Measurements from ENCODE around the gene LIN28A. TPM values are rescaled to one million over a fixed set of nuclear protein-coding genes. Genes with fewer than 3 reads are reported as not detected.

The LIN28A gene
- total and polyA plus RNA-seq, 4 donors = not detected

DNA sequence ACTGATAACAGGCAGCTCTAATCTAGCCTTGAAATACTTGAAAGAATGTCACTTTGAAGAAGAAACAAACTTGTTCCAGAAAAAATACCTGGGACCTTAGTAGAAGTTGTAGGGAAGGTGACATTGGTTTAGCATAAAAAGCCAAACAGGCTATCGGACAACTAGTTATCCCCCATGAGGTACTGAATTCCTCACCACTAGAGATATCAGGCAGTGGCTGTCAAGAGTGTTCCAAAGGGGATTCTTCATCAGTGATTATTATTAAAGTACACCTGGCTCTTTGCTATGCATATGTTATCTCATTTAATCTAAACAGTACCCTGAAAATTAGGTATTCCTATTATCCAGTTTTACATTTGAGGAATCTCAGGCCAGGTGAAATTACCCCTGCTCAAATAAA is 48.5 kb downstream of the LIN28A start:
- Histone ChIP-seq H3K27ac (ENCODE audit: low read depth in 1 of 2, low read length in 2 of 2) (no peak overlapping the region), H3K9ac (ENCODE audit: low read depth in 1 of 2, low read length in 2 of 2) (no peak overlapping the region), H3K4me1 (ENCODE audit: control insufficient read depth in 4 of 4, insufficient read depth in 4 of 4, low read length in 3 of 4) (no peaks in the 10 kb centered on the region), H3K36me3 (ENCODE audit: control insufficient read depth in 4 of 4, insufficient read depth in 3 of 4, low read depth in 1 of 4, low read length in 3 of 4) (peaks cover 0 to 42% (median 10%) of the 10 kb centered on the region in 4 donors), H3K4me3 (ENCODE audit: low read depth in 1 of 3, low read length in 3 of 3) (no peak overlapping the region), H3K27me3 (ENCODE audit: control insufficient read depth in 4 of 4, insufficient read depth in 4 of 4, low read length in 3 of 4) (no peaks in the 10 kb centered on the region), H3K9me3 (ENCODE audit: control insufficient read depth in 4 of 4, low read length in 3 of 4) (no peaks in the 10 kb centered on the region)
- TF ChIP-seq TAF1 (conservative IDR thresholded peaks at IDR 0.05) (no peak), JUND (IDR thresholded peaks at IDR 0.05) (no peak)
- TF ChIP-seq, protein P1, sequence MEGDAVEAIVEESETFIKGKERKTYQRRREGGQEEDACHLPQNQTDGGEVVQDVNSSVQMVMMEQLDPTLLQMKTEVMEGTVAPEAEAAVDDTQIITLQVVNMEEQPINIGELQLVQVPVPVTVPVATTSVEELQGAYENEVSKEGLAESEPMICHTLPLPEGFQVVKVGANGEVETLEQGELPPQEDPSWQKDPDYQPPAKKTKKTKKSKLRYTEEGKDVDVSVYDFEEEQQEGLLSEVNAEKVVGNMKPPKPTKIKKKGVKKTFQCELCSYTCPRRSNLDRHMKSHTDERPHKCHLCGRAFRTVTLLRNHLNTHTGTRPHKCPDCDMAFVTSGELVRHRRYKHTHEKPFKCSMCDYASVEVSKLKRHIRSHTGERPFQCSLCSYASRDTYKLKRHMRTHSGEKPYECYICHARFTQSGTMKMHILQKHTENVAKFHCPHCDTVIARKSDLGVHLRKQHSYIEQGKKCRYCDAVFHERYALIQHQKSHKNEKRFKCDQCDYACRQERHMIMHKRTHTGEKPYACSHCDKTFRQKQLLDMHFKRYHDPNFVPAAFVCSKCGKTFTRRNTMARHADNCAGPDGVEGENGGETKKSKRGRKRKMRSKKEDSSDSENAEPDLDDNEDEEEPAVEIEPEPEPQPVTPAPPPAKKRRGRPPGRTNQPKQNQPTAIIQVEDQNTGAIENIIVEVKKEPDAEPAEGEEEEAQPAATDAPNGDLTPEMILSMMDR (IDR thresholded peaks at IDR 0.05; ENCODE audit: low read depth, low read length, missing input control) = no peak
- TF ChIP-seq, protein P2, sequence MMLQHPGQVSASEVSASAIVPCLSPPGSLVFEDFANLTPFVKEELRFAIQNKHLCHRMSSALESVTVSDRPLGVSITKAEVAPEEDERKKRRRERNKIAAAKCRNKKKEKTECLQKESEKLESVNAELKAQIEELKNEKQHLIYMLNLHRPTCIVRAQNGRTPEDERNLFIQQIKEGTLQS (IDR thresholded peaks at IDR 0.05) = no peak
- no peak for DNase-seq (ENCODE audit: low spot score)
- WGBS = 95% methylated on average over 1 of the region's 1 CpG

DNA sequence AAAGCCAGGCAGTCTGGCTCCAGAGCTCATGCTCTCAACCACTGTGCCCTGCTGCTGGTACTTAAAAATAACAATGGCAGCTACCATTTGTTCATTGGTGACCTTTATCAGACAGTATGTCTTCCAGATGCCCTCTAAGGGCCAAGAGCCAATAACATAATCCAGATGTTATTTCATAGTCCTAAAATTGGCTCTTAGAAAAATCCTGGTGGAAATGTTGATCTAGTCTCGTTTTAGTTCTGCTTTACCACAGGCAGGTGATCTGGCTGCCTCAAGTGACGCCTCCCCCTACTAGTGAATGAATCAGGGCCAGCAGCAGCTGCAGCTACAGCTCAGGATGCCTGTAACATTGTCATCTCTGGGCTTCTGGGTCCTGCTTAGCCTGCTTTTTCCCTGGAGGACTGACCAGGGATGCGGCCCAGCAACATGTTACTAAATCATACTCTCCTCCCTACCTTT is 49.0 kb downstream of the LIN28A start:
- H3K27ac ChIP-seq (ENCODE audit: low read depth in 1 of 2, low read length in 2 of 2) = no peak overlapping the region
- H3K9ac ChIP-seq (ENCODE audit: low read depth in 1 of 2, low read length in 2 of 2) = no peak overlapping the region
- H3K27me3 ChIP-seq (ENCODE audit: control insufficient read depth in 4 of 4, insufficient read depth in 4 of 4, low read length in 3 of 4) = no peaks in the 10 kb centered on the region
- whole genome bisulfite sequencing = 92% methylated on average over 3 of the region's 3 CpGs
- H3K4me3 ChIP-seq (ENCODE audit: low read depth in 1 of 3, low read length in 3 of 3) = no peak overlapping the region
- DNase-seq (ENCODE audit: low spot score) = no peak
- H3K36me3 ChIP-seq (ENCODE audit: control insufficient read depth in 4 of 4, insufficient read depth in 3 of 4, low read depth in 1 of 4, low read length in 3 of 4) = peaks cover 0 to 46% (median 11%) of the 10 kb centered on the region in 4 donors
- TF ChIP-seq EGR1 (IDR thresholded peaks at IDR 0.05; ENCODE audit: low read depth in 2 of 2) (no peak), NR2F2 (IDR thresholded peaks at IDR 0.05) (no peak)
- H3K4me1 ChIP-seq (ENCODE audit: control insufficient read depth in 4 of 4, insufficient read depth in 4 of 4, low read length in 3 of 4) = no peaks in the 10 kb centered on the region
- no peaks in the 10 kb centered on the region for H3K9me3 ChIP-seq (ENCODE audit: control insufficient read depth in 4 of 4, low read length in 3 of 4)

DNA sequence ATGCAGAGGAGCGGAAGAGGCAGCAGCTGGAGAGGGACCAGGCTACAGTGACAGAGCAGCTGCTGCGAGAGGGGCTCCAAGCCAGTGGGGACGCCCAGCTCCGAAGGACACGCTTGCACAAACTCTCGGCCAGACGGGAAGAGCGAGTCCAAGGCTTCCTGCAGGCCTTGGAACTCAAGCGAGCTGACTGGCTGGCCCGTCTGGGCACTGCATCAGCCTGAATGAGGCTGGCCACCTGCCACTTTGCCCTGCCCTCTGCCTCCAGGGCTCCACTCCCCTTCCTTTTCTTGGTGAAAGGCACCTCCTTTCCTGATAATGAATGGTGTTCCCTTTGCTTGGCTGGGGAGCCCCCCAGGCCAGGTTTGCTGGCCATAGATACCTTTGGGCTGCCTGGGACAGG is 58.3 kb downstream of the LIN28A start:
- no peak for DNase-seq (ENCODE audit: low spot score)
- Histone ChIP-seq H3K27me3 (ENCODE audit: control insufficient read depth in 4 of 4, insufficient read depth in 4 of 4, low read length in 3 of 4) (no peaks in the 10 kb centered on the region), H3K4me1 (ENCODE audit: control insufficient read depth in 4 of 4, insufficient read depth in 4 of 4, low read length in 3 of 4) (peaks cover 1 to 29% (median 18%) of the 10 kb centered on the region in 4 donors), H3K36me3 (ENCODE audit: control insufficient read depth in 4 of 4, insufficient read depth in 3 of 4, low read depth in 1 of 4, low read length in 3 of 4) (peaks cover 0 to 34% (median 23%) of the 10 kb centered on the region in 4 donors), H3K9me3 (ENCODE audit: control insufficient read depth in 4 of 4, low read length in 3 of 4) (no peaks in the 10 kb centered on the region), H3K4me3 (ENCODE audit: low read depth in 1 of 3, low read length in 3 of 3) (no peak overlapping the region), H3K9ac (ENCODE audit: low read depth in 1 of 2, low read length in 2 of 2) (no peak overlapping the region), H3K27ac (ENCODE audit: low read depth in 1 of 2, low read length in 2 of 2) (no peak overlapping the region)
- WGBS = 81% methylated on average over 10 of the region's 10 CpGs
- TF ChIP-seq RXRA (IDR thresholded peaks at IDR 0.05) (no peak), YY1 (IDR thresholded peaks at IDR 0.05) (no peak), FOXA2 (IDR thresholded peaks at IDR 0.05) (no peak), NR2F2 (IDR thresholded peaks at IDR 0.05) (no peak)
- TF ChIP-seq, protein P1 (IDR thresholded peaks at IDR 0.05; ENCODE audit: low read depth, low read length, missing input control) = no peak
- TF ChIP-seq, protein P3, sequence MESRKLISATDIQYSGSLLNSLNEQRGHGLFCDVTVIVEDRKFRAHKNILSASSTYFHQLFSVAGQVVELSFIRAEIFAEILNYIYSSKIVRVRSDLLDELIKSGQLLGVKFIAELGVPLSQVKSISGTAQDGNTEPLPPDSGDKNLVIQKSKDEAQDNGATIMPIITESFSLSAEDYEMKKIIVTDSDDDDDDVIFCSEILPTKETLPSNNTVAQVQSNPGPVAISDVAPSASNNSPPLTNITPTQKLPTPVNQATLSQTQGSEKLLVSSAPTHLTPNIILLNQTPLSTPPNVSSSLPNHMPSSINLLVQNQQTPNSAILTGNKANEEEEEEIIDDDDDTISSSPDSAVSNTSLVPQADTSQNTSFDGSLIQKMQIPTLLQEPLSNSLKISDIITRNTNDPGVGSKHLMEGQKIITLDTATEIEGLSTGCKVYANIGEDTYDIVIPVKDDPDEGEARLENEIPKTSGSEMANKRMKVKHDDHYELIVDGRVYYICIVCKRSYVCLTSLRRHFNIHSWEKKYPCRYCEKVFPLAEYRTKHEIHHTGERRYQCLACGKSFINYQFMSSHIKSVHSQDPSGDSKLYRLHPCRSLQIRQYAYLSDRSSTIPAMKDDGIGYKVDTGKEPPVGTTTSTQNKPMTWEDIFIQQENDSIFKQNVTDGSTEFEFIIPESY (IDR thresholded peaks at IDR 0.05) = no peak

Measured in liver (tissue), 9 donors.